Measurements from ENCODE around the gene PRRG4. TPM values are rescaled to one million over a fixed set of nuclear protein-coding genes. Genes with fewer than 3 reads are reported as not detected.
A peak's percentile ranks its signal among the peaks of the same experiment; 100 is the strongest.
"Not testable (repeated sequence)": the region's sequence is repeated elsewhere in the genome, so short reads cannot be mapped to it uniquely, and the experiment has no call there.

The PRRG4 gene
- total RNA-seq, result 0.33 TPM
- long read RNA-seq, result 0 reads

GRCh38 chr11:32829680-32830412 is at the start of gene PRRG4:
PRRG4 (plus strand) TSS chr11:32829927; CDS start chr11:32830530, 603 bp downstream.
- peak; percentile 55 for DNase-seq
- Histone ChIP-seq H3K36me3 (no peaks in the 10 kb centered on the region), H3K4me3 (peak within 1 kb of the TSS; percentile 74), H3K27me3 (ENCODE audit: low read depth) (peaks cover 36% of the 10 kb centered on the region), H3K4me1 (peaks cover 18% of the 10 kb centered on the region), H3K9me3 (replicated peaks) (no peaks in the 10 kb centered on the region), H3K27ac (replicated peaks) (peak within 1 kb of the TSS; percentile 22)
- no peak for TF ChIP-seq CTCF (IDR thresholded peaks at IDR 0.05; ENCODE audit: borderline replicate concordance)
- intact Hi-C loops (cut with micrococcal nuclease), result no loop called here

GRCh38 chr11:32780839-32781238 is 48.9 kb upstream of the PRRG4 start:
- intact Hi-C loops (cut with micrococcal nuclease); H3K9me3 ChIP-seq (replicated peaks); DNase-seq; H3K36me3 ChIP-seq; H3K27me3 ChIP-seq (ENCODE audit: low read depth); H3K4me3 ChIP-seq; H3K4me1 ChIP-seq; H3K27ac ChIP-seq (replicated peaks): not testable (repeated sequence)

- H3K36me3 ChIP-seq, result no peaks in the 10 kb centered on the region
- TF ChIP-seq CTCF (IDR thresholded peaks at IDR 0.05; ENCODE audit: borderline replicate concordance), result no peak
- no peaks in the 10 kb centered on the region for H3K9me3 ChIP-seq (replicated peaks)
- peaks cover 5% of the 10 kb centered on the region for H3K27me3 ChIP-seq (ENCODE audit: low read depth)
- H3K4me1 ChIP-seq, result no peaks in the 10 kb centered on the region
- intact Hi-C loops (cut with micrococcal nuclease), result no loop called here
- H3K4me3 ChIP-seq, result no peak overlapping the region
- H3K27ac ChIP-seq (replicated peaks), result no peak overlapping the region
- no peak for DNase-seq
These were observed 48.0 kb upstream of the PRRG4 start for GRCh38 chr11:32781721-32782120.

GRCh38 chr11:32785262-32785661 is 44.5 kb upstream of the PRRG4 start:
- DNase-seq, result no peak
- H3K4me3 ChIP-seq, result no peak overlapping the region
- no peaks in the 10 kb centered on the region for H3K9me3 ChIP-seq (replicated peaks)
- peaks cover 29% of the 10 kb centered on the region for H3K27me3 ChIP-seq (ENCODE audit: low read depth)
- intact Hi-C loops (cut with micrococcal nuclease), result no loop called here
- H3K27ac ChIP-seq (replicated peaks), result no peak overlapping the region
- H3K36me3 ChIP-seq, result no peaks in the 10 kb centered on the region
- no peak for TF ChIP-seq CTCF (IDR thresholded peaks at IDR 0.05; ENCODE audit: borderline replicate concordance)
- H3K4me1 ChIP-seq, result no peaks in the 10 kb centered on the region

GRCh38 chr11:32786811-32787210 is 42.9 kb upstream of the PRRG4 start:
- no peak for DNase-seq
- TF ChIP-seq CTCF (IDR thresholded peaks at IDR 0.05; ENCODE audit: borderline replicate concordance), result no peak
- Histone ChIP-seq H3K36me3 (no peaks in the 10 kb centered on the region), H3K27me3 (ENCODE audit: low read depth) (peaks cover 25% of the 10 kb centered on the region), H3K4me3 (no peak overlapping the region), H3K27ac (replicated peaks) (no peak overlapping the region), H3K4me1 (no peaks in the 10 kb centered on the region), H3K9me3 (replicated peaks) (no peaks in the 10 kb centered on the region)
- intact Hi-C loops (cut with micrococcal nuclease), result no loop called here

- Histone ChIP-seq H3K4me1 (peaks cover 5% of the 10 kb centered on the region), H3K27me3 (ENCODE audit: low read depth) (peaks cover 25% of the 10 kb centered on the region), H3K36me3 (no peaks in the 10 kb centered on the region), H3K4me3 (no peak overlapping the region), H3K9me3 (replicated peaks) (no peaks in the 10 kb centered on the region), H3K27ac (replicated peaks) (no peak overlapping the region)
- intact Hi-C loops (cut with micrococcal nuclease), result no loop called here
- DNase-seq, result no peak
- TF ChIP-seq CTCF (IDR thresholded peaks at IDR 0.05; ENCODE audit: borderline replicate concordance), result no peak
These were observed 38.8 kb upstream of the PRRG4 start for GRCh38 chr11:32790916-32791315.
